Prostate gland (tissue), 2 donors: ENCODE results near the gene KIF21A.

ENCODE experiments used
- CTCF ChIP-seq, 4 experiments: fragments of 200-600 bp in 2 of 4; fragments of 450-650 bp in 2 of 4; sonication (generic) in 2 of 4; IDR thresholded peaks; 1 replicate in 3 of 4; 2 replicates in 1 of 4; pipeline ENCODE4 v1.5.1; 2016 to 2019; ENCODE audit warnings: antibody characterized with exemption in 4 of 4, mild to moderate bottlenecking in 2 of 4, moderate library complexity in 2 of 4
- POLR2AphosphoS5 ChIP-seq: sonication (generic); formaldehyde crosslinking; IDR thresholded peaks from one replicate; pipeline ENCODE4 v1.6.1; 2017; ENCODE audit warnings: antibody characterized with exemption

GRCh38 chr12:39419471-39419870, 23.4 kb downstream of the KIF21A start:
- no peak for TF ChIP-seq CTCF (IDR thresholded peaks at IDR 0.05)
- no peak for TF ChIP-seq POLR2AphosphoS5
